Measurements from ENCODE around the gene KIFC1. TPM values are rescaled to one million over a fixed set of nuclear protein-coding genes. Genes with fewer than 3 reads are reported as not detected.

The KIFC1 gene
- total RNA-seq, 2 donors from 2014 or later: 0.66 TPM; not detected in 1

- intact Hi-C loops (cut with DNase I): no loop called here
- TF ChIP-seq CTCF (IDR thresholded peaks at IDR 0.05) (no peak), POLR2A (IDR thresholded peaks at IDR 0.05) (peak; percentile 61 to 88 (median 87))
- H3K27ac ChIP-seq: peak within 1 kb of the TSS; percentile 33 to 80 (median 60)
- H3K4me3 ChIP-seq: peak within 1 kb of the TSS; percentile 52 to 84
- H3K36me3 ChIP-seq (replicated peaks in 1 of 2; ENCODE audit: insufficient read depth in 1 of 2, low read depth in 2 of 2): no peaks in the 10 kb centered on the region
- no peaks in the 10 kb centered on the region for H3K9me3 ChIP-seq
- peaks cover 18% of the 10 kb centered on the region for H3K4me1 ChIP-seq
- H3K27me3 ChIP-seq: no peaks in the 10 kb centered on the region
- WGBS, 2 donors: 0 to 2% methylated on average over 10 to 65 of the region's 65 CpGs
- DNase-seq (peak; percentile 96 to 98 (median 97)), ATAC-seq (peak; percentile 100)
Measured at GRCh38 chr6:33454009-33454946, 62.7 kb downstream of the KIFC1 start, which contains the start of gene ZBTB9. Gene ZBTB9, plus strand, starts transcription at chr6:33454576. Its CDS starts 525 bp downstream, at chr6:33455101.

GRCh38 chr6:33455051-33455450 lies 63.4 kb downstream of the KIFC1 start:
- no peak overlapping the region for H3K27ac ChIP-seq
- H3K36me3 ChIP-seq (replicated peaks in 1 of 2; ENCODE audit: insufficient read depth in 1 of 2, low read depth in 2 of 2): no peaks in the 10 kb centered on the region
- 32 to 33% methylated on average over 13 to 16 of the region's 16 CpGs for WGBS, 2 donors
- intact Hi-C loops (cut with DNase I): no loop called here
- H3K4me3 ChIP-seq: peak overlapping the region; percentile 52 to 84
- no peaks in the 10 kb centered on the region for H3K27me3 ChIP-seq
- H3K9me3 ChIP-seq: no peaks in the 10 kb centered on the region
- TF ChIP-seq POLR2A (IDR thresholded peaks at IDR 0.05) (no peak), CTCF (IDR thresholded peaks at IDR 0.05) (no peak)
- ATAC-seq (no peak), DNase-seq (no peak)
- peaks cover 18% of the 10 kb centered on the region for H3K4me1 ChIP-seq

GRCh38 chr6:33456156-33456555 lies 64.5 kb downstream of the KIFC1 start:
- no peak for DNase-seq
- no peak for TF ChIP-seq CTCF (IDR thresholded peaks at IDR 0.05)
- no peak for TF ChIP-seq POLR2A (IDR thresholded peaks at IDR 0.05)
- H3K9me3 ChIP-seq: no peaks in the 10 kb centered on the region
- WGBS, 2 donors: 89 to 94% methylated on average over 8 to 12 of the region's 12 CpGs
- no peak overlapping the region for H3K4me3 ChIP-seq
- no peaks in the 10 kb centered on the region for H3K27me3 ChIP-seq
- intact Hi-C loops (cut with DNase I): no loop called here
- peaks cover 18% of the 10 kb centered on the region for H3K4me1 ChIP-seq
- H3K36me3 ChIP-seq (replicated peaks in 1 of 2; ENCODE audit: insufficient read depth in 1 of 2, low read depth in 2 of 2): no peaks in the 10 kb centered on the region
- H3K27ac ChIP-seq: no peak overlapping the region
- no peak for ATAC-seq

GRCh38 chr6:33458676-33459075 lies 67.1 kb downstream of the KIFC1 start:
- H3K27ac ChIP-seq: no peak overlapping the region
- no peak for ATAC-seq
- WGBS, 2 donors: 52 to 55% methylated on average over 3 of the region's 3 CpGs

More at GRCh38 chr6:33458676-33459075, 67.1 kb downstream of the KIFC1 start:
- Histone ChIP-seq H3K4me3 (no peak overlapping the region), H3K9me3 (no peaks in the 10 kb centered on the region), H3K27me3 (no peaks in the 10 kb centered on the region), H3K36me3 (replicated peaks in 1 of 2; ENCODE audit: insufficient read depth in 1 of 2, low read depth in 2 of 2) (no peaks in the 10 kb centered on the region), H3K4me1 (peaks cover 9% of the 10 kb centered on the region)
- intact Hi-C loops (cut with DNase I): no loop called here
- TF ChIP-seq POLR2A (IDR thresholded peaks at IDR 0.05) (no peak), CTCF (IDR thresholded peaks at IDR 0.05) (no peak)
- DNase-seq: no peak
